Mucosa of rectum (tissue), 2 donors: ENCODE data around the gene KLHDC8A.

Source experiments
- H3K27ac ChIP-seq, 2 donors: one replicate each; pipeline ENCODE4 v1.7.0; 2013; ENCODE audit warnings: inconsistent platforms in 2 of 2, low read depth in 2 of 2, low read length in 2 of 2
- H3K27me3 ChIP-seq, 2 donors: one replicate each; pipeline ENCODE4 v1.7.0; 2013; ENCODE audit warnings: low read length in 2 of 2; ENCODE audit not compliant: control insufficient read depth in 2 of 2, insufficient read depth in 2 of 2
- H3K36me3 ChIP-seq, 2 donors: one replicate each; pipeline ENCODE4 v1.7.0; 2013; ENCODE audit warnings: low read length in 2 of 2; ENCODE audit not compliant: control insufficient read depth in 2 of 2, insufficient read depth in 2 of 2
- H3K4me1 ChIP-seq, 2 donors: one replicate each; pipeline ENCODE4 v1.7.0; 2013; ENCODE audit warnings: low read length in 2 of 2, mild to moderate bottlenecking in 1 of 2; ENCODE audit not compliant: control insufficient read depth in 2 of 2, insufficient read depth in 2 of 2
- H3K4me3 ChIP-seq, 2 donors: one replicate each; pipeline ENCODE4 v1.7.0; 2013; ENCODE audit warnings: low read length in 2 of 2
- H3K9ac ChIP-seq, 2 donors: one replicate each; pipeline ENCODE4 v1.7.0; 2013; ENCODE audit warnings: low read length in 2 of 2, low read depth in 1 of 2, mild to moderate bottlenecking in 1 of 2
- H3K9me3 ChIP-seq, 2 donors: one replicate each; pipeline ENCODE4 v1.7.0; 2013; ENCODE audit warnings: low read length in 2 of 2; ENCODE audit not compliant: control insufficient read depth in 2 of 2
- donor health status: healthy.
- donor health status: Normal muscosa, but diverticular disease.

The KLHDC8A gene

DNA sequence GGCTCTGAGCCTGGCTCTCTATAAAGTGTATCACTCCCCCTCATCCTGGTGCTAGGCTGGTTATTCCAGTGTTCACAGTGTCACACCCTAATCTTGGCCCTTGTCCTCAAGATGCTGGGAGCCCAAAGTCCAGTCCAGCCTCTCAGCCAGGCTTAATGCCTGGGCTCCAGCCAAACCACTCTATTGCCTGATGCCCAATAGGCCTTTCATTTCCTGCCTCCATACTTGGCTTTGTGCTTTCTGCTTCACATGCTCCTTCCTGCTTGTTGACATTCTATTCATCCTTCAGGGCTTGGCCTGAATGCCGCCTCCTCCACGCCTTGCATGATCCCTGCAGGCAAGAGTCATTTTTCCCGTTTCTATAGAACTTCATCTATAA is 1.7 kb downstream of the KLHDC8A start:
- Histone ChIP-seq H3K36me3 (no peaks in the 10 kb centered on the region), H3K27ac (peak overlapping the region; percentile 10 to 67), H3K9ac (no peak overlapping the region), H3K9me3 (no peaks in the 10 kb centered on the region), H3K4me1 (peaks cover 6 to 18% of the 10 kb centered on the region in 2 donors), H3K27me3 (no peaks in the 10 kb centered on the region), H3K4me3 (no peak overlapping the region)

DNA sequence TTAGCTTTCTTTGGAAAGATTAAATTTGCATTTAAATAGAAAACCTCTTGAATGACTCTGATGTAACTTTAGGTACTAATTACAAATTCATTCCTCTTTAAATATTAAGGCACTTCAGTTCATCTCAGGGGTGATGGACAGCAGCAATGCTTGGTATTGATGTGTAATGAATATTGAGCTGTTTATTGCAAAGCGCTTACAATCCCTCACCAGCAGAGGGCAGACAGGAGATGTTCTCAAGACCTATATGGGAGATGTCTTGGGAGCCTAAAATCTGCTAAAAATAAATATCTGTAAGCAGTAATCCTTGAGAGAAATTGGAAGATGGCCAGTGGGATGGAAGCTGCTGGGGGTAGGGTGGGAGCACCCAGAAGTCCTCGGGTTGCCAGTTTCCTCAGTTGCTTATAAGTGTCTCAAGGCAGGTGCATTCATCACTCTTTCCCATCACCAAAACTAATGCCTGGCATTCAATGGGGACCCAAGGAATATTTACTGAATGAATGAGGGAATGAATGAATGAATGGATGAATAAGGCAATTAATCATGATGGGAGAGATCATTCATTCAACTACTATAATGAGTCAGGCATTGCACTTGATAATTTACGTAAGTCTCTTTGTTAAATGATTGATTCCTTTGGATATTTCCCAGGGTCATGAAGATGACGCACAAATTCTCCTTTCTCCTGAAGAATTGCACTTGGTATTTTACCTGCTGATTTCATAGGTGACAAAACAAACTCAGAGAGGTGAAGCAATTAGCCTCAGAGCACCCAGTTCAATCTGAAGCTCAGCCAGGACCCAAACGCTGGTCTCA is 2.3 kb downstream of the KLHDC8A start:
- Histone ChIP-seq H3K36me3 (no peaks in the 10 kb centered on the region), H3K9me3 (no peaks in the 10 kb centered on the region), H3K4me3 (no peak overlapping the region), H3K9ac (no peak overlapping the region), H3K27ac (peak overlapping the region; percentile 10 to 67), H3K4me1 (peaks cover 9 to 18% of the 10 kb centered on the region in 2 donors), H3K27me3 (no peaks in the 10 kb centered on the region)

DNA sequence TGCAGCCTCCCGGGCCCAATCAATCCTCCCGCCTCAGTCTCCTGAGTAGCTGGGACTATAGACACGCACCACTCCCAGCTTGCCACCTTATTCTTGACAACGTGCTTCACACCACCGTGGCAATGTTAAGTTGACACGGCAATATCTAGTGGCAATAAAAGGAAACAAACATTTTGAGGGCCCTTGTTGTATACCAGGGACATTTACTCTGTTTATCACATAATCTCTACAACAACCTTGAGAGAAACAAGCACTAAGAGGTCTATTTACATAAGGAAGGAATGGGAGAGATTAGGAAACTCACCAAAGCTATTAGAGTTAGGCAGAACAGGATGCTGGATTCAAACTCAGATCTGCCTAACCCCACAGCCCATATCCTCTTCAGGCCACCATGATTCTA is 3.1 kb downstream of the KLHDC8A start:
- H3K27me3 ChIP-seq, result no peaks in the 10 kb centered on the region
- H3K9ac ChIP-seq, result no peak overlapping the region
- no peaks in the 10 kb centered on the region for H3K9me3 ChIP-seq
- peak overlapping the region in 1 of 2 donors; percentile 40 for H3K27ac ChIP-seq
- H3K4me1 ChIP-seq, result peaks cover 13 to 18% of the 10 kb centered on the region in 2 donors
- H3K4me3 ChIP-seq, result no peak overlapping the region
- no peaks in the 10 kb centered on the region for H3K36me3 ChIP-seq

- H3K27ac ChIP-seq, result no peak overlapping the region
These were observed 3.5 kb downstream of the KLHDC8A start for GRCh38 chr1:205353191-205353590.

GRCh38 chr1:205351984-205352713 is 4.6 kb downstream of the KLHDC8A start:
- H3K27ac ChIP-seq, result peak overlapping the region; percentile 11 to 28
- no peak overlapping the region for H3K4me3 ChIP-seq
- H3K27me3 ChIP-seq, result peaks cover 0 to 2% of the 10 kb centered on the region in 2 donors
- no peaks in the 10 kb centered on the region for H3K9me3 ChIP-seq
- no peaks in the 10 kb centered on the region for H3K36me3 ChIP-seq
- peaks cover 13 to 18% of the 10 kb centered on the region in 2 donors for H3K4me1 ChIP-seq
- no peak overlapping the region for H3K9ac ChIP-seq

More at GRCh38 chr1:205353191-205353590, 3.5 kb downstream of the KLHDC8A start:
- H3K9me3 ChIP-seq, result no peaks in the 10 kb centered on the region
- H3K36me3 ChIP-seq, result no peaks in the 10 kb centered on the region
- no peak overlapping the region for H3K4me3 ChIP-seq
- no peaks in the 10 kb centered on the region for H3K27me3 ChIP-seq
- no peak overlapping the region for H3K9ac ChIP-seq
- peaks cover 13 to 18% of the 10 kb centered on the region in 2 donors for H3K4me1 ChIP-seq

GRCh38 chr1:205350691-205351141 is 6.0 kb downstream of the KLHDC8A start:
- H3K27me3 ChIP-seq, result peaks cover 6 to 8% of the 10 kb centered on the region in 2 donors

DNA sequence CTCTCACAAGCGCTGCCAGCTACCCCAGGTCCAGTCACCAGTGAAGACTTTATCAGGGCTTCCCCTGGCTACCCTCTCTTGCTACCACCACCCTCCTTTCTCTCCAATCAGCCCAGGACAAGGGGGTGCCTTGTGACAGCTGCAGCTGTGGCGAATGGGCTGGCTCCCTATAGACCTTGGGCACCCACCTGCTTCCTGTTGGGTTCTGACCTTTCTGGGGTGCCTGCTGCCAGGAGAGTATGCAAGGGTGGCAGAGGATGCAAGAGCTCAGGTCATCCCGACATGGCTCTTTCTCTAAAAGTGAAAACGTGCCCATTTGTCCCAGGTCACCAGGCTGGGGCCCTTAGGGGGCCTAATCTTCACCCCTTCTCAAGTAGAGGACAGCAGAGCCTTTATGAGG is 6.6 kb downstream of the KLHDC8A start:
- Histone ChIP-seq H3K4me1 (peaks cover 10 to 11% of the 10 kb centered on the region in 2 donors), H3K36me3 (no peaks in the 10 kb centered on the region), H3K27me3 (peaks cover 8 to 10% of the 10 kb centered on the region in 2 donors), H3K4me3 (no peak overlapping the region), H3K9me3 (no peaks in the 10 kb centered on the region), H3K27ac (no peak overlapping the region), H3K9ac (no peak overlapping the region)

More at GRCh38 chr1:205350691-205351141, 6.0 kb downstream of the KLHDC8A start:
- H3K9me3 ChIP-seq, result no peaks in the 10 kb centered on the region
- no peak overlapping the region for H3K27ac ChIP-seq
- H3K9ac ChIP-seq, result no peak overlapping the region
- H3K36me3 ChIP-seq, result no peaks in the 10 kb centered on the region
- H3K4me1 ChIP-seq, result peaks cover 10 to 17% of the 10 kb centered on the region in 2 donors
- no peak overlapping the region for H3K4me3 ChIP-seq

DNA sequence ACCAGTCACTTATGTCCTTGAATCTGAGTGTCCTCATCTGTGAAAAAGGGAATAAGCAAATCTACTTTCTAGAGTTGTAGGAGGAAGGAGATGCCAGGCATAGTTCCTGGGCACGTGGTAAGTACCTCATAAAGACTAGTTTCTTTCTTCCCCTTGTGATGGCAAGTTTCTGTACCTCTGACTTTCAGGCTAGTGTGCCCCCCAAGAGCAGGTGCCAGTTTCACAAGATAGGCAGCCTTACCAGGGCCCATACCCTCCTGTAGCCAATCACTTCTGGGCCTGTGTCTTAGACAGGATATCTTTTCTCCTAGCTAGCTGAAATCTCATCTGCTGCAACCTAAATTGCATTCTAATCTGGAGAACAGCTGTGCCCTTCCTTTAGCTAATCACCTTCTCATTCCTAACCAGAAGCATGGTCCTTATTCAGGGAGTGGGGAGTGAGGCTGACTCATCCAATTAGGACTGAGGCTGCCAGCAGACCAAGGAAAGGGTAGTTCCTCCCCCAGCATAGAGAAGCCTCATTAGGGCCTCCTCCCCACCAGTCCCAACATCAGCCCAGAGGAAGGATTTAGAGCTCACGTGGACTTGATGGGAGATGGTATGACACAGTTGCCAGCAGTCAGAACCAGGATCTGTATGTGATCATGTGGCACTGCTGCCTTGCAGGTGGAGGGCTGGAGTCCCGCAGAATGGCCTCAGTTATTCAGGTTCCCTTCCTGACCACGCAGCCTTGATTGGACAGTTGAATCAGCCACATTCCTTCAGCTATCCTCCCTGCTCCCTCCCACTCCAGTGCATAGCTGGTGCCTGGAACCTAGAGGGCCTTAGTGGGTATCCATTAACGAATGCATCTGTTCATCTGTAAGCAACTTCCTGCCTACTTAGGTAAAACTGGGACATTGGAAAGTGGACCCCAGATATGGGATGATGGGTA is 7.9 kb downstream of the KLHDC8A start:
- H3K27me3 ChIP-seq, result peaks cover 18 to 19% of the 10 kb centered on the region in 2 donors
- H3K4me3 ChIP-seq, result no peak overlapping the region
- peak overlapping the region in 1 of 2 donors; percentile 32 for H3K9ac ChIP-seq
- no peaks in the 10 kb centered on the region for H3K36me3 ChIP-seq
- H3K27ac ChIP-seq, result peak overlapping the region in 1 of 2 donors; percentile 43
- peaks cover 8 to 10% of the 10 kb centered on the region in 2 donors for H3K4me1 ChIP-seq
- no peaks in the 10 kb centered on the region for H3K9me3 ChIP-seq

GRCh38 chr1:205346956-205347574 is 9.7 kb downstream of the KLHDC8A start:
- Histone ChIP-seq H3K9ac (no peak overlapping the region), H3K9me3 (no peaks in the 10 kb centered on the region), H3K4me1 (peaks cover 7 to 11% of the 10 kb centered on the region in 2 donors), H3K27ac (no peak overlapping the region), H3K4me3 (no peak overlapping the region), H3K36me3 (no peaks in the 10 kb centered on the region), H3K27me3 (peaks cover 18 to 26% of the 10 kb centered on the region in 2 donors)
